GM13977 (cell line): ENCODE results near the gene DSG3.
A peak's percentile ranks its signal among the peaks of the same experiment; 100 is the strongest.
"Not testable (repeated sequence)": the region's sequence is repeated elsewhere in the genome, so short reads cannot be mapped to it uniquely, and the experiment has no call there.

ENCODE experiments used
- DNase-seq: peaks from one replicate; pipeline ENCODE4 v3.0.0; 2012; ENCODE audit warnings: low spot score
- in situ Hi-C: fragments of 300-500 bp; cut with MboI; formaldehyde crosslinking; loops from one replicate; pipeline ENCODE4 v1.12.0; 2022; ENCODE audit warnings: low sequenced_read_pairs, low pct_unique_long_range_greater_than_20kb, mixed read lengths, inconsistent platforms; ENCODE audit not compliant: unreplicated experiment
- TF ChIP-seq, protein P1 (sequence below): IDR thresholded peaks from 2 replicates; pipeline ENCODE4 v1.5.1; 2012; ENCODE audit warnings: mild to moderate bottlenecking, control low read depth; ENCODE audit not compliant: insufficient read depth; ENCODE audit errors: extremely low read depth, missing control alignments

Gene DSG3

DNA sequence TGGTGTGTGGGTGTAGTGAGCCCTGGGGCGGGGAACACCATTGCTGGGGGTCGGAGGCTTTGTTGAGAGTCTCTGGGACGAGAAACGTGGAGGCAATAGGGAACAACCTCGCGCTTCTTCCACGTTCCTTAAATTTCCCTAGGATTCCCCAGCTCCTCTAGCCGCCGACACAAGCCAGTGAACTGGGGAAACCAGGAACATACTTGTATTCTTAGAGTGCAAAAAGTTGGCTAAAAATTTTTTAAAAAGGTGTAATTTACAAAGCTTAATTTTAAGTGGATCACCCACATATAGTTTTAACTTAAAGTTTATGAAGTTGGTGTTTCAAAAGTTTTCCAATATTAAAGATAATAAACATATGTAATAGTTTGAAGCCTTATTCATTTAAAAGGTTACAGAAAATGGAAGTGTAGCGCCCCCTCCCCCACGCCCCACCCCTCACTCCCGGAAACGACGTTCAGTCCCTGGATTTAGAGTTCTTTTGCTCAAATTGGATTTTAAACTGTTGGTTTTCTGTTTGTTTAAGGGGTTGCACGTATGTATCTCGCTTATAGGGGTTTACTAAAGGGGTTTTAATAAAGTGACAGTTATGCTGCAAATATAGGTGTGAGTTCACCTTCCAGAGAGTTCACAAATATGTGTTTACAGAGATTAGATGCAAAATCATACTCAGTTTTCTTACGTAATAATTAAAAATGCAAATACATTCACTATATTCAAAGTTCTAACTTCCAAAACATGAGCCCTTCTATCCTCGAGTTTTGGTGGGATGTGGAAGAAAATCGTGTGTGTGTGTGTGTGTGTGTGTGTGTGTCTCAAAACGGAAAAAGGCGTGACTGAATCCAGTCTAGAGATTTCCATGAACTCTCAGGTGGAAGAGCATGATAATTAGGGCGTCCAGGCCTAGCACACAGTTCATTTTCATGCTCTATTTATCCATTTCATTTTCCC is 51.3 kb downstream of the DSG3 start:
- TF ChIP-seq, protein P1, sequence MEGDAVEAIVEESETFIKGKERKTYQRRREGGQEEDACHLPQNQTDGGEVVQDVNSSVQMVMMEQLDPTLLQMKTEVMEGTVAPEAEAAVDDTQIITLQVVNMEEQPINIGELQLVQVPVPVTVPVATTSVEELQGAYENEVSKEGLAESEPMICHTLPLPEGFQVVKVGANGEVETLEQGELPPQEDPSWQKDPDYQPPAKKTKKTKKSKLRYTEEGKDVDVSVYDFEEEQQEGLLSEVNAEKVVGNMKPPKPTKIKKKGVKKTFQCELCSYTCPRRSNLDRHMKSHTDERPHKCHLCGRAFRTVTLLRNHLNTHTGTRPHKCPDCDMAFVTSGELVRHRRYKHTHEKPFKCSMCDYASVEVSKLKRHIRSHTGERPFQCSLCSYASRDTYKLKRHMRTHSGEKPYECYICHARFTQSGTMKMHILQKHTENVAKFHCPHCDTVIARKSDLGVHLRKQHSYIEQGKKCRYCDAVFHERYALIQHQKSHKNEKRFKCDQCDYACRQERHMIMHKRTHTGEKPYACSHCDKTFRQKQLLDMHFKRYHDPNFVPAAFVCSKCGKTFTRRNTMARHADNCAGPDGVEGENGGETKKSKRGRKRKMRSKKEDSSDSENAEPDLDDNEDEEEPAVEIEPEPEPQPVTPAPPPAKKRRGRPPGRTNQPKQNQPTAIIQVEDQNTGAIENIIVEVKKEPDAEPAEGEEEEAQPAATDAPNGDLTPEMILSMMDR, result no peak
- DNase-seq, result peak; percentile 34
- in situ Hi-C loops, result no loop called here

DNA sequence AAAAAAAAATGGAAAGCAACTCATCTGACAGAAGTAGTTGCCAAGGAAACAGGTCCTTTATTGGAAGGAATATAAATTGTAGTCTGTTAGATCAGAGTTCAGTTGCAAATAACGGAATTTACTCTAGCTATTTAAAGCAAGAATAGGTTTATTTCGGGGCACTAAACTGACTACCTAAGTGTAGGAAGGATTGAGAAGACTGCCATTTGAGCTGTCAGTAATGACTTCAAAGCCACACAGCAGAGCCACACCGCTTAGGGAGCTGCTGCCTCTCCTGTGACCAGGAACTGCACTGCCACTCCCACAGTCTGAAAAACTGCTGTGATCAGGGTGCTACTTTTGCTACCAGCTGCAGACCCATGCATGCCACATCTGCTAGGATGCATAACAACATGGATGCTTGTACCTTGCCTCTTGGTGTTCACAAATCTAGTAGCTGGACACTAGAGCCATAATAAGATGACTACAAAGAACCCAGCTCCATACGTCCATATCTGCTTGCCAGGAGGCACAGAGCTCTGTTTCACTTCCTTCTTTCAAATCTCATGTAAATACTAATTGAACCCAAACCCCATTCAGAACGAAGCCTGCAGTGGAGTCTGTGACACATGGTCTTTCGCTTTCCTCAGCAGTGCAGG is 52.6 kb downstream of the DSG3 start:
- peak; percentile 71 for DNase-seq
- in situ Hi-C loops, result no loop called here
- TF ChIP-seq, protein P1, result no peak

DNA sequence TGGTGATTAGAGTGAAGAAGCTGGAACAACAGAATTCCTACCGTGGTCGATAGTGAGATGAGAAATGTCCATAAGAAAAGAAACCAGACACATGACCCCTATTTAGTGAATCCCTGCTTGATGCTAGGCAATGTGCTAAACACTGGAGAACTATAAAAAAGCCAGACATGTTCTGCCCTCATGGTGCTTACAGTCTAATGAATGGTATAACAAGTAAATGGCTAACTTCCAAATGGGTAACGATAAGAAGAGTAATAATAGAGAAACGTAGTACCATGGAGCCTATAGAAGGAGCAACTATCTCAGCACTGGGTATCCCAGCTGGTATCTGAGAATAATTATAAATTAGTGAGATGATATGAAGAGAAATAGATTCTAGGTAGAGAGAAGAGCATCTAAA is 55.5 kb downstream of the DSG3 start:
- in situ Hi-C loops, result no loop called here
- no peak for DNase-seq

DNA sequence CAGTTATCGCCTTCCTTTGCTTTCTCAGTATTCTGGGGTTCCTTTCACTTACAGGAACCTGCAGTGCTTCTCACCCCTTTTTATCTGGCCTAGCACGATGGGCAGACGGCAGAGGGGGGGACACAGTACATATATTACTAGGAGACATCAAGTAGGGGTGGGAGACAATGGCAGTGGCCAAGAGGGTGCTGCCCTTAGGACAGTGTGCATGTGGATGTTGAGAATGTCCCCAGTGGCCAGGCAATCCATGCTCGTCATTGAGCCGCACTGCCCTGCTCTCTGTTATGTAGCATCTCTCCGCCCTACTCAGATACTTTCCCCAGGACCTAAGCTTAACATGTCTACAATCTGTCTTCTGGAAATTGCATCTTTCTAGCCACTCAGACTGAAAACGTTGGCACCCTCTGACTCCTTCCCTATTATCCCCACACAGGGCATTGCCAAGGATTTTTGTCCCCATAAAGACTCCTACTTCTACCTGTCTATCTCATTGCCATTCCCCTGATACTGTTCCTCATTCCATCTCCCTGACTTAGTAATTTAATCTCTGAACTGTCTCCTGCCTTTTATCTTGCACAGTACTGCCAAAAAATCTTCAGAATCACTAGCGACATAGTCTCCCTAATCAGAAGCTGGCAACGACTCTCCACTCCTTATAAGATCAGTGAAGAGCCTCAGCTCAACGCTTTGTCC is 57.1 kb downstream of the DSG3 start:
- in situ Hi-C loops, result no loop called here
- DNase-seq, result no peak
- TF ChIP-seq, protein P1, result no peak

More for the DNA sequence above, 55.5 kb downstream of the DSG3 start:
- TF ChIP-seq, protein P1, result no peak

DNA sequence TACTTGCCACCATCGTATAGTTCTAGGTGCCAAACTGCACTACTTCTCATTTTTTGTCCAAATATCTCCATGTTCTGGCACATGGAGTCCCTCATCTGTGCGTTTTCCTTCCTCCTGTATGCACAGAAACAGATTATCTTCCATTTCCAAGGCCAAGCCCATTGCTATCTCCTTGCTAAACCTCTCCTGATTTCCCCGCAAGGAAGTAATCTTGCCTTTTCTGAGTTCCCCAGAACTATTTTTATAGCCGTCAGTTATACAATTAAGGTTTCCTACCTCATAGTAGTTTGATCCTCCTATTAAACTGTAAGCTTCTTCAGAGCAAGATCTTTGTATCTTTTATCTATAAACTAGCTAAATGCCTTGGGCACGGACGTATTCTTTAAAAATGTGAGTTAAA is 57.6 kb downstream of the DSG3 start:
- in situ Hi-C loops, result no loop called here
- TF ChIP-seq, protein P1, result no peak

DNA sequence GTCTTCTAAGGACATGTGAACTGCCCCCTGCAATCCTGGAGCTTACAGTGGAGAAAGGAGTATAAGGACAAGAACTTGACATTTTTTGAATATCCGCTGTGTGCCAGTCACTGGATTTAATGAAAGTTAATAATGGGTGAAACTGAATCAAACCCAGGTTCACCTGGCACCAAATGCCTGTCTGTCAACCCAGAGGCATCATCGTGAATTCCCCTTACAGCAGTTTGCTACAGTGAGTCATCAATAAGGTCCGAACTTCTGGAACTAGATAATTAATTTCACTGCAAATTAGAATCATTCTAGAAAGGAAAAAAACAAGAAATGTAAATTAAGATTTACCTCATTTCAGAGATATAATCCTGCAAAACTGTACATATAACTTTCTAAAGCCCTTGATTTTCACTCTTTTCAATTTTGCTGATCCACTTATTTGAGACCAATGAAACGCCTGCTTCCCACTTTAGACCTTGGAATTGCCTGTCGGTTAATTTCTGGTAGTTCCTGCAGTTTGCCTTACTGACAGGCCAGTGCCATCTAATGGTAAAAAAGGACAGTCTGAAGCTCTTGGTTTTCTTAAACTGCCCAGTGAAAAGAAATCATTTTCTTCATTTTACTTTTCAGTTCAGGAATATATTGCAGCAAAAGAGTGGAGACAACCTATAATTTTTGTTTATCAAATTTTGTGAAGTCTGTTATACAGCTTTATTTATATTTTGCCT is 58.6 kb downstream of the DSG3 start:
- in situ Hi-C loops, result no loop called here
- TF ChIP-seq, protein P1, result peak; percentile 22
- no peak for DNase-seq

More for the DNA sequence above, 57.6 kb downstream of the DSG3 start:
- DNase-seq, result no peak

DNA sequence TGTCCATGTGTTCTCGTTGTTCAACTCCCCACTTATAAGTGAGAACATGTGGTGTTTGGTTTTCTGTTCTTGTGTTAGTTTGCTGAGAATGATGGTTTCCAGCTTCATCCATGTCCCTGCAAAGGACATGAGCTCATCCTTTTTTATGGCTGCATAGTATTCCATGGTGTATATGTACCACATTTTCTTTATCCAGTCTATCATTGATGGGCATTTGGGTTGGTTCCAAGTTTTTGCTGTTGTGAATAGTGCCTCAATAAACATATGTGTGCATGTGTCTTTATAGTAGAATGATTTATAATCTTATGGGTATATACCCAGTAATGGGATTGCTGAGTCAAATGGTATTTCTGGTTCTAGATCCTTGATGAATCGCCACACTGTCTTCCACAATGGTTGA is 59.6 kb downstream of the DSG3 start:
- in situ Hi-C loops, DNase-seq: not testable (repeated sequence)
